Activated naive CD8-positive, alpha-beta T cell treated with anti-CD3 and anti-CD28 coated beads for 36 hours (primary cell): ENCODE results near the gene CD9. TPM values are rescaled to one million over a fixed set of nuclear protein-coding genes. Genes with fewer than 3 reads are reported as not detected.
"Not testable (repeated sequence)": the region's sequence is repeated elsewhere in the genome, so short reads cannot be mapped to it uniquely, and the experiment has no call there.

ENCODE experiments used
- DNase-seq: peaks from one replicate; pipeline ENCODE4 v3.0.0; 2021
- H3K27ac Mint-ChIP-seq: one replicate; pipeline ENCODE4 v1.8.0; 2022; ENCODE audit warnings: mild to moderate bottlenecking, moderate library complexity, mixed read lengths
- H3K27me3 Mint-ChIP-seq: one replicate; pipeline ENCODE4 v1.8.0; 2022; ENCODE audit warnings: mild to moderate bottlenecking, mixed read lengths
- H3K36me3 Mint-ChIP-seq: one replicate; pipeline ENCODE4 v1.8.0; 2021; ENCODE audit warnings: mild to moderate bottlenecking, mixed read lengths
- H3K4me1 Mint-ChIP-seq: one replicate; pipeline ENCODE4 v1.8.0; 2021; ENCODE audit warnings: mixed read lengths
- H3K4me3 Mint-ChIP-seq: one replicate; pipeline ENCODE4 v1.8.0; 2022; ENCODE audit warnings: mild to moderate bottlenecking, moderate library complexity, mixed read lengths
- H3K9me3 Mint-ChIP-seq: one replicate; pipeline ENCODE4 v1.8.0; 2022; ENCODE audit warnings: mixed read lengths
- total RNA-seq, 2 experiments: library from RNA; stranded (reverse); gene quantifications; one replicate each; pipeline ENCODE4 v1.2.3, GENCODE V29; 2021

The CD9 gene
- total RNA-seq, 2 experiments from 2014 or later = 16.2 to 18.1 TPM

- Mint-ChIP-seq H3K36me3 (no peaks in the 10 kb centered on the region), H3K4me1 (peaks cover 20% of the 10 kb centered on the region), H3K9me3 (no peaks in the 10 kb centered on the region), H3K4me3 (no peak overlapping the region), H3K27ac (no peak overlapping the region), H3K27me3 (peaks cover 4% of the 10 kb centered on the region)
- no peak for DNase-seq
Measured at GRCh38 chr12:6189028-6189427, 11.2 kb upstream of the CD9 start.

- H3K36me3 Mint-ChIP-seq, H3K9me3 Mint-ChIP-seq, H3K27me3 Mint-ChIP-seq: not testable (repeated sequence)
- DNase-seq = peak; percentile 26
- peak overlapping the region; percentile 43 for H3K27ac Mint-ChIP-seq
- H3K4me3 Mint-ChIP-seq = peak overlapping the region; percentile 25
- peaks cover 20% of the 10 kb centered on the region for H3K4me1 Mint-ChIP-seq
Measured at GRCh38 chr12:6189952-6190598, 10.1 kb upstream of the CD9 start.

GRCh38 chr12:6190767-6191530, 9.3 kb upstream of the CD9 start:
- H3K4me1 Mint-ChIP-seq = peaks cover 29% of the 10 kb centered on the region
- not testable (repeated sequence) for H3K4me3 Mint-ChIP-seq, DNase-seq, H3K27me3 Mint-ChIP-seq, H3K27ac Mint-ChIP-seq, H3K9me3 Mint-ChIP-seq, H3K36me3 Mint-ChIP-seq

GRCh38 chr12:6192604-6193380, 7.4 kb upstream of the CD9 start:
- Mint-ChIP-seq H3K9me3 (no peaks in the 10 kb centered on the region), H3K27me3 (peaks cover 4% of the 10 kb centered on the region), H3K4me1 (peaks cover 33% of the 10 kb centered on the region), H3K27ac (no peak overlapping the region), H3K4me3 (no peak overlapping the region), H3K36me3 (no peaks in the 10 kb centered on the region)
- no peak for DNase-seq

GRCh38 chr12:6193853-6194815, 6.1 kb upstream of the CD9 start:
- Mint-ChIP-seq H3K9me3 (no peaks in the 10 kb centered on the region), H3K36me3 (no peaks in the 10 kb centered on the region), H3K27me3 (no peaks in the 10 kb centered on the region), H3K4me3 (no peak overlapping the region), H3K4me1 (peaks cover 30% of the 10 kb centered on the region), H3K27ac (no peak overlapping the region)
- DNase-seq = no peak

GRCh38 chr12:6195665-6196535, 4.3 kb upstream of the CD9 start:
- Mint-ChIP-seq H3K9me3 (no peaks in the 10 kb centered on the region), H3K4me1 (peaks cover 25% of the 10 kb centered on the region), H3K36me3 (no peaks in the 10 kb centered on the region), H3K27ac (peak overlapping the region; percentile 54), H3K4me3 (no peak overlapping the region), H3K27me3 (no peaks in the 10 kb centered on the region)
- peak; percentile 65 for DNase-seq

GRCh38 chr12:6198051-6198450, 2.1 kb upstream of the CD9 start:
- no peak overlapping the region for H3K27ac Mint-ChIP-seq
- peaks cover 16% of the 10 kb centered on the region for H3K27me3 Mint-ChIP-seq
- no peak overlapping the region for H3K4me3 Mint-ChIP-seq
- no peaks in the 10 kb centered on the region for H3K36me3 Mint-ChIP-seq
- peaks cover 30% of the 10 kb centered on the region for H3K4me1 Mint-ChIP-seq
- no peaks in the 10 kb centered on the region for H3K9me3 Mint-ChIP-seq
- no peak for DNase-seq

GRCh38 chr12:6198556-6198955, 1.6 kb upstream of the CD9 start:
- DNase-seq = no peak
- Mint-ChIP-seq H3K4me3 (no peak overlapping the region), H3K27me3 (peaks cover 16% of the 10 kb centered on the region), H3K36me3 (no peaks in the 10 kb centered on the region), H3K9me3 (no peaks in the 10 kb centered on the region), H3K4me1 (peaks cover 30% of the 10 kb centered on the region), H3K27ac (no peak overlapping the region)

- no peak for DNase-seq
- Mint-ChIP-seq H3K36me3 (no peaks in the 10 kb centered on the region), H3K27ac (no peak overlapping the region), H3K4me3 (peak overlapping the region; percentile 56), H3K4me1 (peaks cover 30% of the 10 kb centered on the region), H3K9me3 (no peaks in the 10 kb centered on the region), H3K27me3 (peaks cover 16% of the 10 kb centered on the region)
Measured at GRCh38 chr12:6198985-6199530, 1.1 kb upstream of the CD9 start.

- Mint-ChIP-seq H3K4me3 (peak overlapping the region; percentile 56), H3K27me3 (peaks cover 16% of the 10 kb centered on the region), H3K27ac (peak overlapping the region; percentile 13), H3K4me1 (peaks cover 34% of the 10 kb centered on the region), H3K9me3 (no peaks in the 10 kb centered on the region), H3K36me3 (no peaks in the 10 kb centered on the region)
- DNase-seq = no peak
Measured at GRCh38 chr12:6199531-6200255, 507 bp upstream of the CD9 start.

- H3K27ac Mint-ChIP-seq = peak overlapping the region; percentile 50
- peaks cover 20% of the 10 kb centered on the region for H3K27me3 Mint-ChIP-seq
- no peaks in the 10 kb centered on the region for H3K9me3 Mint-ChIP-seq
- peaks cover 30% of the 10 kb centered on the region for H3K4me1 Mint-ChIP-seq
- H3K36me3 Mint-ChIP-seq = peaks cover 2% of the 10 kb centered on the region
- peak overlapping the region; percentile 75 for H3K4me3 Mint-ChIP-seq
- no peak for DNase-seq
Measured at GRCh38 chr12:6201213-6201608, 1.0 kb downstream of the CD9 start.

- DNase-seq = no peak
- peaks cover 20% of the 10 kb centered on the region for H3K27me3 Mint-ChIP-seq
- H3K36me3 Mint-ChIP-seq = peaks cover 2% of the 10 kb centered on the region
- H3K4me1 Mint-ChIP-seq = peaks cover 28% of the 10 kb centered on the region
- peak overlapping the region; percentile 75 for H3K4me3 Mint-ChIP-seq
- H3K27ac Mint-ChIP-seq = no peak overlapping the region
- no peaks in the 10 kb centered on the region for H3K9me3 Mint-ChIP-seq
Measured at GRCh38 chr12:6201826-6202225, 1.6 kb downstream of the CD9 start.

GRCh38 chr12:6202304-6202703, 2.1 kb downstream of the CD9 start:
- no peak for DNase-seq
- H3K27me3 Mint-ChIP-seq = peaks cover 20% of the 10 kb centered on the region
- no peak overlapping the region for H3K4me3 Mint-ChIP-seq
- no peaks in the 10 kb centered on the region for H3K9me3 Mint-ChIP-seq
- H3K36me3 Mint-ChIP-seq = peaks cover 2% of the 10 kb centered on the region
- H3K27ac Mint-ChIP-seq = no peak overlapping the region
- peaks cover 28% of the 10 kb centered on the region for H3K4me1 Mint-ChIP-seq
